HG03342 (cell line): ENCODE measurements around the gene AGA.

ENCODE experiments used
- ATAC-seq: cut with Tn5 transposase; IDR thresholded peaks from one replicate; pipeline ENCODE4 v1.9.1; 2021; ENCODE audit warnings: mild to moderate bottlenecking, moderate library complexity; ENCODE audit not compliant: unreplicated experiment

Gene AGA

GRCh38 chr4:177391287-177391686 is 51.0 kb downstream of the AGA start:
- ATAC-seq, result no peak

- ATAC-seq, result no peak
Observed at GRCh38 chr4:177386278-177386815, 55.9 kb downstream of the AGA start.

GRCh38 chr4:177385576-177386277 is 56.5 kb downstream of the AGA start:
- ATAC-seq, result no peak

- no peak for ATAC-seq
Observed at GRCh38 chr4:177384856-177385397, 57.3 kb downstream of the AGA start.

- ATAC-seq, result no peak
Observed at GRCh38 chr4:177381762-177382310, 60.4 kb downstream of the AGA start.
